M059J (cell line): ENCODE measurements around the gene CCDC192. TPM values are rescaled to one million over a fixed set of nuclear protein-coding genes. Genes with fewer than 3 reads are reported as not detected.
A peak's percentile ranks its signal among the peaks of the same experiment; 100 is the strongest.
"Not testable (repeated sequence)": the region's sequence is repeated elsewhere in the genome, so short reads cannot be mapped to it uniquely, and the experiment has no call there.

Experiments used
- DNase-seq: peaks from one replicate; pipeline ENCODE4 v3.0.0-alpha.2; 2012; ENCODE audit warnings: low read depth
- total RNA-seq: library from RNA; depleted of rRNA; stranded (reverse); fragments of >200 nt; shearing (Covaris generic); gene quantifications from 2 replicates; pipeline ENCODE4 v1.2.3, GENCODE V29; 2014

CCDC192 gene
- total RNA-seq, 1 experiment from 2014 or later = not detected

DNA sequence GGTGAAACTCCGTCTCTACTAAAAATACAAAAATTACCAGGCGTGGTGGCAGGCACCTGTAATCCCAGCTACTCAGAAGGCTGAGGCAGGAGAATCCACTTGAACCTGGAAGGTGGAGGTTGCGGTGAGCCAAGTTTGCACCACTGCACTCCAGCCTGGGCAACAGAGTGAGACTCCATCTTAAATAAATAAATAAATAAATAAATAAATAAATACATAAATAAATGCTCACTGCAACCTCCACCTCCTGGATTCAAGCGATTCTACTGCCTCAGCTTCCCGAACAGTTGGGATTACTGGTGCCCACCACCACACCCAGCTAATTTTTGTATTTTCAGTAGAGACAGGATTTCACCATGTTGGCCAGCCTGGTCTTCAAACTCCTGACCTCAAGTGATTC lies 144.4 kb downstream of the CCDC192 start:
- not testable (repeated sequence) for DNase-seq

DNA sequence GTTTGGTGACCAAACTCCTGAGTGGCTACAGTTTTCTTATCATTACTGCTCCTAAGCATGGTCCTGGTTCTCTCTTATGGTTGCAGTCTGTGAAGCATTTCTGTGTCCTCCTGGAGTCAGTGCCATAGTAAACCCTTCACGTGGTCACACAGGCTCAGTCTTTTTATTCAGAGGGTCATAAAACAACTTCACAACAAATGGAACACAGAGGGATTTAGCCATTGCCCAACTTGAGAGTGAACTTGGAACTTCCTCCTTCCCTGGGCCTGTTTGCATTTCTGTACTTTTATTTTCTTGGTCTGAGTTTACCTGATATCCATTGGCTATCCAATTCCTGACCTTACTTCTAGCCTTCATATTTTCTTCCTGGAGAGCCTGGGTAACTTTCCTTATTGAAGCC lies 144.9 kb downstream of the CCDC192 start:
- DNase-seq = no peak

DNA sequence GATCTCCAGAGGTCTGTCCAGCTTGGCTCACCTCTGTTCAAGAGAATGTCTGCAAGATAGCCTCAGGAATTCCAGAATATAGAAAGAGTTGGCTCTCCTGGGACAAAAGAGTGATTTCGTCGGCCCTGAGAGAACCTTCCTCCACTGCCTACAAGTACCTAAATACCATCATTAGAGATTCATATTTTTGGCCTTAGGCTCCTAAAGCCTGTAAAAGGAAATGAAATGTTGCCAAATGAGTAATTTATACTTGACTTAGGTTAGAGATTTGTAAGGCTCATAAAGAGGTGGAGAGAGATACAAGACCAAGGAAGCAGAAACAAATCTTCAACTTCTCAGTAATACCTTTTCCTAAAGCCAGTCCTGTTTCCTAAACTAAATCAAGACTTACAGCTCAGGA lies 146.2 kb downstream of the CCDC192 start:
- DNase-seq = peak; percentile 51

DNA sequence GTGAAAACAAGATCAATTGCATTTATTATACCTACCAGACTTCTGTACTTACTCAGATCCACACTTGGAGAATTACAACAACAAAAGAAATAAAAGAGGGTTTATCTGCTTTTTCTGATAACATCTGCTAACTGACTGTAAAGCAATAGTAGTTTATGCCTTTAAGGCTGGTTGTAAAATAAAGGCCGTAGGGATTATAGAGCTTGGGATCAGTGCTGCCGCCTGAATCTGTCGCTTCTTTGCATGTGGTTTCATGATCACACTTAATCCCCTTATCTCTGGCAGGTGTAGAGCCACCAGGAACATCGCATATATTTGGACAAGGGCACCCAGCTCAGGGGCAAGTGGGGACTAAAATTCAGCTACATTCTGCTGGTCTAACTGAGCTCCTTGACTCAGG lies 146.7 kb downstream of the CCDC192 start:
- DNase-seq = no peak

DNA sequence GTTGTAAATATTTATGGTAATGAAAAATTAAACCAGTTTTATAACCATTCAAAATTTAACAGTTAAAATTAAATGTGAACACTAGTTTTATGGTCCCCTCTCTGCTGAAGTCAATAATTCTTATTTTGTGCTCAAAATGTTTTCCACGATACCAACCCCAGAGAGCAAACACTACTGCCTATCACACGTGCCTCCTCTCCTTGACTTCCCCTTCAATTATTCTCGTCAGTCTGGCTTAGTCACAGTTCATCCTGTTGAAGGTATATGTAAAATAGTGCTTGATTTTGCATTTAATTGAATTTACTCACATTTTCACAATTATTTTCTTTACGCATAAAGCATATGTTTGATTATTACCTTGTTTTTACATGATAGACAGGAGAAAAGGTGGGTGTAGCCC lies 148.8 kb downstream of the CCDC192 start:
- DNase-seq = no peak

DNA sequence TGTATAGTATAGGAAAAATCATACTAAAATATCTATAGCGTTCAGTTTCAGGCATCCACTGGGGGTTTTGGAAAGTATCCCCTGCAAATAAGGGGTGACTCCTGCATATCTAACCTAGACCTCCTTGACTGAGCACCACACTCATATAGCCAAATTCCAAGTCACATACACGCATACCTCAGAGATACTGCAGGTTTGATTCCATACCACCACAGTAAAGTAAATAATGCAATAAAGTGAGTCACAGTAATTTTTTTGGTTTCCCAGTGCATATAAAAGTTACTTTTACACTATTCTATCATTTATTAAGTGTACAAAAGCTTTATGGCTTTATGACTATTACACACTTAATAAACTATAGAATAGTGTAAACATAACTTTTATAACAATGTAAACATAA lies 151.3 kb downstream of the CCDC192 start:
- no peak for DNase-seq

DNA sequence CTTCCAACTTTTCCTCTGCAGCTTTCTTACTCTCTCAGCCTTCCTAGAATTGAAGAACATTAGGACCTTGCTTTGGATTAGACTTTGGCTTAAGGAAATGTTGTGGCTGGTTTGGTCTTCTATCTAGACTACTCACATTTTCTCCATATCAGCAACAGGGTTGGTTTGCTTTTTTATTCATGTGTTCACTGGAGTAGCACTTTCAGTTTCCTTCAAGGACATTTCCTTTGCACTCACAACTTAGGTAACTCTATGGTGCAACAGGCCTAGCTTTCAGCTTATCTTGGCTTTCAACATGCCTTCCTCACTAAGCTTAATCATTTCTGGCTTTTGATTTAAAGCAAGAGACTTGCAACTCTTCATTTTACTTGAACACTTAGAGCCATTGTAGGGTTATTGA lies 153.1 kb downstream of the CCDC192 start:
- no peak for DNase-seq

DNA sequence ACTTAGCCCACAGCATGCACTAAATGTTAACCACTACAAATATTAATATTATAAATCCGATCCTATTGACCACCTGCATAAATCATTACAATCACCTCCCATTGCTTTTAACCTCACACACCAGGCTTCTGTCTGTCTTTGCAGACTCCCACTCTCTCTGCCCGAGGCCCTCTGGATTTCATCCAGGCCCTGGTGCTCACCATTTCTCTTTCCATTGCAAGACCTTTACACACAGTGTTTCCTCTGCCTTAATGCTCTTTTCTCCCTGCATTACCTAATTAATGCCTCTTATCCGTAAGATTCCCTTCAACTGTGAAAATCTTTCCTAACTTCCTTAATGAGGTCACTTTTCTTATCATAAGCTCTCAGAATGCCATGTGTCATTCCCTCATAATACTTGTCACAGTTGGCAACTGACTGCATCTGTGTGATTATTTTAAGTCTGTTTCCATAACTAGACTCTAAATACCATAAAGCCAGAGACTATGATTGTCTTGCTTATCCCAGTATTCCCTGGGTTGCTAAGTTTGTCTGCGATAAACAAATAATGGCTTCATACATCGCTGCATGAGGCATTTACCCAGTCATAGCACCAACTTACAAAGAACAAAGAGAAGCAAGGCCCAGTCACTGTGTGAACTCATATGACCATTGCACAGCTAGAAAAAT lies 155.1 kb downstream of the CCDC192 start:
- peak; percentile 54 for DNase-seq

DNA sequence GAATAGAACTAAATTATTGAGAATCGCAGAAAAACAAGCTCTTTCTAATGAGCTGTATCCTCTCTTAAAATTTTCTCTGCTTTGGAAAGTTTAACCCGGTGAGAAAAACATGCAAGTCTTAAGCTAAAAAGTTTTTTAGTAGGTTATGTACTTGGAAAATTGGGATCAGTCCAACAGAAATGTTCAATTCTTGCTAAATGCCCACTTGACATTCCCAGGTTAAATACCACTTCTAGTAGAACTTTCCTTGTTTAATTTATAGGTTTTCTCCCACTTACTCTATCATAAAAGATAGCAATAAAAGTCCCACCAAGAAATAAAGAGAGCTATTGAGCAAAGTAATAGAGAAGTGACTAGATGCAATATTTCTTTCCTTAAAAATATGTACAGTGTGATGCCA lies 157.1 kb downstream of the CCDC192 start:
- no peak for DNase-seq

DNA sequence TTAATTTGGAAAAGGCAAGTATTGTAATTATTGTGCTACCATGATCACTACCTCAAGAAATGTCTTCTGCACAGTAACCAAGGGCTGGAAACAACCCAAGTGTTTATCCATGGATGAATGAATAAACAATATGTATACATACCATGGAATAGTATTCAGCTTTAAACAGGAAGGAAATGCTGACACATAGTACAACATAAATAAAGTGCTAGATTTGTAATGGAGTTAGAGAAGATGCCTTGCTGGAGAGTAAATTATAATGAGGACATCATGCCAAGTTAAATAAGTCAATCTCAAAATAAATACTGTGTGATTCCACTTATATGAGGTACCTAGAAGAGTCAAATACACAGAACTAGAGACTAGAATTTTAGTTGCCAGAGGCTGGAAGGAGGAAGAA lies 160.0 kb downstream of the CCDC192 start:
- peak; percentile 51 for DNase-seq

DNA sequence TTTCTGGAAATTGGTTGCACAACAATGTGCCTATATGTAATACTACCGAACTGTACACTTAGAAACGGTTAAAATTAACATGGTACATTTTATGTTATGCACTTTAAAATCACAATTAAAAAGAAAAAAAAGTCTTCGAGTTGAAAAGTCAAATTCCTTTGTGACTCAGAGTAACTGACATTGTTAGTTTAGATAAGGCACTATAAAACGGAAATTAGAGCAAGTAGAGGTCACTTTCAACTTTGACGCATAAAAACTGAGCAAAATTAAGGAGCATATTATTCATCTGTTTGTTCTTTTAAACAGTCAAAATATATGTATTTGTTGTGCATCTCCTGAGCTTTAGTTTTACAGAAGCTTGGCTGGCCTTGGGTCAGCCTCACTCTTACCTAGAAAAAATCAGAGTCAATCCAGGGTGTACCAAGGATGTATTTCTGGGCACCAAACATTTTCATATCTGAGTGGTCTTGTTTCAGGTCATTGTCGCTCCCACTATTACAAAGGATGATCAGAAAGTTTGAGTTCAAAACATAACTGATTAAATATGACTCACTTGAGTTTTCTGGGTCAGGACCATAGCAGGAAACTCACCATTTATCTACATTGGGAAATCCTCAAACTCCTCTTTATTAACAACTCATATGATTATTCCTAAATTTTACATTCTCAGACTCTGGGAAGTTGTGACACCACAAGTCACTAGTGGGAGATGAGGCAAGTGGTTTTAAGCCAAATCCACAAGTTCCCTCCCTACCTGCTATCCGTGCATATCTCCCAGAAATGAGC lies 160.6 kb downstream of the CCDC192 start:
- peak; percentile 70 for DNase-seq

DNA sequence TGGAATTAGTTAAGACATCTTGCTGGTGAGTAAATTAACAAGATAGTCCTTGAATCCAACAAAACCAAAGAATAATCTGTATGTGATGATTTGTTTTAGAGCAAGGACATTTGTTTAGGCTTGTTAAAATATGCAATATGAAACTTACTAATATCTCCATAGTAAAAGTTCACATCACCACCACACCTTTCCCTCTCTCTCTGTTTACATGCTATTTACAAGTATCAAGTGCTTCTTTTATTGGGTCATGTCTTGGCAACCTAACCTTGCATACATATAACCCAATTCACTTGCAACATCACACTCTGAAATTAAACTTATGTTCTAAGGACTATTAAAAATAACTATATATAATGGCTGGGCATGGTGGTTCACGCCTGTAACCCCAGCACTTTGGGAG lies 161.3 kb downstream of the CCDC192 start:
- DNase-seq = no peak

DNA sequence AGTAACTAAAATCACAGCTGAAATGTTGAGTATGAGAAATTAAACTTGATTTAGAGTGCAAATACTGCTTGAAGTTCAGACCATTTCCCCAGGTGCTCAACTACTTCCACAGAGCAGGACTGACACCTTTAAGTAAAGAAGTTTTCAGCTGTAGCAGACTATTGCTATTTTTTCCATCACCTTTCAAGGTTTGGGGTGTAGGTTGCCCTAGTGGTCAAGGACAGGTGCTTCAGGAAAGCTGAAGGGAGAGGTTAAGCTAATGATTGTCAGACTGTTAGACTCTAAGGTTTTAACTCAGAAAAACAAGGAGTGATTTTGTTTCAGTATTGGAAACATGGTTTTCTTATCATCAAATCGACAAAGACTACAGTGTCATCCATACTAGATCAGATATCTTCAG lies 162.1 kb downstream of the CCDC192 start:
- DNase-seq = no peak

DNA sequence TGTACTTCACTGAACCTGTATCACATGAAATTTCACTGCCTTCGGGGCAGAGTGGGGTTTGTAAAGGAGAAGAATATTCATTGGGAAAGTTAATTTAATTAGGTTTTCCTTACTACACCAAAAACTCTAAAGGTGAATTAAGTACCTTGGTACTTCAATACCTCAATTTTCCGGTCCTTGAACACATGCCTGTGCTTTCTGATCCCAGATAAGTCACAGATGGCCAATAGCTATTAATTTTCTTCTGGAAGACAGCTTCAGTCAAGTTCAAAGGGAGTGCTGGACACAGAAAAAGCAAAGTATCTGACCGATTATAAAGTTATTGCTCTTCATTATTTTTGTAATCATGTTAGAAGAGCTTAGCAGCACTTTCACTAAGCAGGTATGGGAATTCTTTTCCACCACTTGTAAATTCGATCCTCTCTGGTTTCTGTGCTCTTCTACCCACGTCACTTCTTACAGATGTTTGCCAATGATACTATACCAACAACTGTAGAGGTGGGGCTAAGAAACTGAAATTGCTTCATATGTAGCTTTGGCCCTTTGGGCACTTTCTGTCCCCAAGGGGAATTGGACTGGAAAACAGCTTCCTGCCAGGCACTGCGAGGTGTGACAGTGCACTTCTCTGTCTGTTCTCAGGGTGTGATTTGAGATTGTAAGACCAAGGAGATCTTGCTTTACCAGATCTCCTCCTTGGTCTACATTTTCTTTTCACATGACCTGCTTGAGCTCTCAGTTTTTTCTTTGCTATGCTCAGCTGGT lies 164.0 kb downstream of the CCDC192 start:
- DNase-seq = no peak

DNA sequence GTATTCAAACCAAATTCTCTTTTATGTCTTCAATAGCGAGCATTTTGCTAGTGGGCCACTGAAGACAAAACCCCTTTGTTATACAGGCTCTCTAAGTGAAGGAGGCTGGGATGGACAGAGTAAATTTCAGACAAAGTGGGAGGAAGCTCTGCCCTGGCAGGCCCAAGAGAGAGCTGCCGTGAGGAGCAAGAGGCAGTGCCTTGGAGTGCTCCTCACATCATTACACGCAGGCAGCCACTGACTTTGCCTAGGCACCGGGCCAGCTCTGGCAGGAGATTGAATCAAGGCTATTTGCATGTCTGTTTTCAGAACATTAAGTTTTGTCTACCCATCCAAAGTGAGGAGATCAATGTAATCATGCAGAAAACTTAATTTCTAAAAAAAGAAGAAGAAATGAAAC lies 167.7 kb downstream of the CCDC192 start:
- DNase-seq = peak; percentile 49

DNA sequence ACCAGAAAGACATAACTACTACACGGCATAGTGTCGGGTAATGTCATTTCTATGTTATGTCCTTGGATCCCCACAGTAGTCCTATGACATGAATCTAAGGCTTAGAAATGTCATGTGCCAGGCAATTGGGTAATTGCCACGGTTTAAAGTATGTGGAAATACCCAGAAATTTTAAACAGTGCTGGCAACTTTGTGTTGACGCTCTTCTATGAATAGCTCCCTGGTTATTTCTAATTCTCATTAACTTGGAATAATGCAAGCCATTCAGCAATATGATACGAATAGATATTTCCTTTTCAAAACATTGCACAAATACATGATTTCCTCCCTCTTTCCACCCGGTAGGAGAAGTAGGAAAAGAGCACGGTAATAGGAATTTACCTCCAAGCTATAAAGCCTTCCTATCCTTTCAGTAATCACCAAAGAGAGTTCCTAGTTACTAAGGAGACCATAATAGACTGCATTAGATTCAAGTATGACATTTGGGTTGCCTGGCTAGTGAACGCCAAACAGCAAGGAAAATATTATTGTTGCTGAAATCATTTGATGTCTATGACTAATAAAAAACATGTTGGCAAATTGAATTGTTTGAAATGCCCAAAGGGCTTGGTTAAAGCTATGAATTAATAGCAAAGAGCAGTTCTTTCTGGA lies 168.4 kb downstream of the CCDC192 start:
- DNase-seq = peak; percentile 85

DNA sequence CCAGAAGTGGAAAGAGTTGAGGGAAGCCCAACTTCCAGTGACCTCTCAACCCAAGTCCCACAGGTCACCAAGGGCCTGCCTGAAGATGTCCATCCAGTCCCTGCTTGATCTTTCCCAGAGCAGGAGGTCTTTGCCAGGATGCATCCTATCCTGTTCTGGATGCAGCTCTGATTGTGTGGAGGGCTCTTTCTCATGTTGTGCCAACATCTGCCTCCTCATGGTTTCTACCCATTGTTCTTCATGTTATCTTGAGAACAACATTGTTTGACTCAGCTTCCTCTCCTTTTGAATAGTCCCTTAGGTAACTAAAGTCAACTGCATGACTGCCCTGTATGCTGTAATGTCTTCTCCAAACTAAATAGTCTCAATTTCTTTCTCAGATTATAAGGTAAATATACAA lies 169.3 kb downstream of the CCDC192 start:
- no peak for DNase-seq

DNA sequence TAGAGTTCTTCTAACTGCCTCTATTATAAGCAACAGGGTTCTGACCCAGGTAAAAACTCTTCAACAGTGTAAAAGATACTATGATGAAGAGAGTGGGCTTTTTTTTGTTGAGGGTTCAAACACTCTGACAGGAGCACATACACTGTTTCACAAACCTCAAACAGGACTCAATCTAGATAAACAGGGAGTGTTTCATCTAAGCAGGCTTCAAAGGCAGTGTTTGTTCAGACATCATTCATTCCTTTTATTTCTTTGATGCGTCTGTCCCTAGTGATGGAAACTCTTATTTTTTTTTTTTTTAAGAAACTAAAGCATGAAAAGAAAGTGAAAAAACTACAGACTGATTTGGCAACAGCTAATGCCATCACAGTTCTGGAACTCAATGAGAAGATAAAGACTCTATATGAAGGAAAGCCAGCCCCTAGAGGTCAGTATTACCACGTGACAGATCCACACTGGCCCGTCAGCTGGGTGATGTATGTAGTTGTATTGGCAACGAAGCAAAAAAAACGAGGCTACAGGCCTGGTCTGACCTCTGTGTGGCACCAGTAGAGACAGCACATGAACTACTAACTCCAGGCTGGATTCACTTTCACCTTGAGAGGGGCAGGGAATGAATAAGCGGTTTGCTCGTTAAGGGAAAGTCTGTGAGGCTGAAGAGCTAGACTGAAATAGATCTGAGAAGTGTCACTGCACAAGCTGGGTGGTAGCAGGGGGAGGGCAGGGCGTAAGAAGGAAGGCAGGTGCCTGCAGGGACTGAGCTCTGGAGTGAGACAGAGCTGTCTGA lies 172.2 kb downstream of the CCDC192 start:
- peak; percentile 89 for DNase-seq

DNA sequence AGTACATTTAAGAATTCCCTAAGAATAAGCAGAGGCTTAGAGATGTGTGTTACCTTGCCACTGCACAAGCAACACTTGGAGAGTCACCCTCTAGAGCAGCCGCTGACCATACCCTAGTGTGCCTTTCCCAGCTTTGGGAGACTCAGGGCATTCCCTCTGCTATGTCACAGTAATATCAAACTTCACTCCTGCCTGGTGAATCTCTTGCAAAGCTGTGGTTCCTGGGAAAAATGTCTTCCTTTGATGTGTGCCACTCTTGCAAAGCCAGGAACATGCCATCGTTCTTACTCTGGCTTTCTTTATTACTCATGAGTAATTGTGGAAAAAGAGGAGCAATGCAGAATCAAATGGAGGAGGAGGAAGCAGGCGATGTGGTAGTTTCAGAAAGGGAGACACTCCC lies 173.2 kb downstream of the CCDC192 start:
- peak; percentile 71 for DNase-seq

DNA sequence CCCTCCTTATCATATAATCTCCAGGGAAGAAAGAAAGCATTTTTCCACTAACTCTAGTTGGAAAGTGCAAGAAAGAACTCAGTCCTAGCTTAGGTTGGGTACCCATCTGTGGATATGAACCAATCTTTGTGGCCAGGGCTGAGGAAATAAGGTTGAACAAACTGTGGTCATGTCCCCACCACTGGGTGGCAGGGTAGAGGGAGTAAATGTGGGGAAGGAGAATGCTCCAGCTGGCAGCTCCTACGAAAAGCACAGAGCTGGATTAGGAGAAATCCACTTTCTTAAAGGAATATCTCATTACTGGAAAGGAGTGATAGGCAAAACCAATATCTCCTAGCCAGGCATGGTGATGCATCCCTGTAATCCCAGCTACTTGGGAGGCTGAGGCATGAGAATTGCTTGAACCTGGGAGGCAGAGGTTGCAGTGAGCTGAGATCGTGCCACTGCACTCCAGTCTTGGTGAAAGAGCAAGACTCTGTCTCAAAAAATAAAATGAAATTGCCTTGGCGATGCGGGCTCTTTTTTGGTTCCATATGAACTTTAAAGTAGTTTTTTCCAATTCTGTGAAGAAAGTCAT lies 175.1 kb downstream of the CCDC192 start:
- peak; percentile 59 for DNase-seq

DNA sequence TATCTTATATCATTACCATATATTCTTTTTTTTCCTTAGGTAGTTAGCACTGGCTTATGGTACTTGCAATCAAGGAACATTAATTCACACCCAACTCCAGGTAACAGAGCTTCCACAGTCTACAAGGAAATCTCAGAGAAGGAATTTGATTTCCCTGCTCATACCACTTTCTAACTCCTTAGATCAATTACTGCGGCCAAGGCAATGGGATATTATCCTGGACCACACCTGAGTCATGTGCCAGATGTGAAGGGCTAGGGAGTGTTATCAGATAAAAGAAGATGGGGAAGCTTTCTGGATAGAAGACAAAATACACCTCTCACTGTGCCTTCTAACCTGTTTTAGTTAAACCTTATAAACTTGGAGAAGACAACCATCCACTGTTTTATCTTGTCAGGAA lies 181.2 kb downstream of the CCDC192 start:
- DNase-seq = no peak
